ENCODE measurements around the gene GYPA. TPM values are rescaled to one million over a fixed set of nuclear protein-coding genes. Genes with fewer than 3 reads are reported as not detected.
"Not testable (repeated sequence)": the region's sequence is repeated elsewhere in the genome, so short reads cannot be mapped to it uniquely, and the experiment has no call there.

GYPA gene
- total RNA-seq, 1 donor from 2014 or later, result not detected

GRCh38 chr4:144130167-144130566 is 10.4 kb downstream of the GYPA start:
- H3K4me1 Mint-ChIP-seq (ENCODE audit: low read depth); DNase-seq (ENCODE audit: low spot score, unreplicated experiment); H3K9me3 Mint-ChIP-seq (ENCODE audit: low read depth); H3K27me3 Mint-ChIP-seq; H3K36me3 Mint-ChIP-seq (ENCODE audit: insufficient read depth); H3K27ac Mint-ChIP-seq; H3K4me3 Mint-ChIP-seq (ENCODE audit: low read depth): not testable (repeated sequence)

GRCh38 chr4:144129336-144129875 is 11.1 kb downstream of the GYPA start:
- H3K4me3 Mint-ChIP-seq (ENCODE audit: low read depth), result not testable (repeated sequence)

GRCh38 chr4:144128709-144129320 is 11.7 kb downstream of the GYPA start:
- H3K27ac Mint-ChIP-seq; DNase-seq (ENCODE audit: low spot score, unreplicated experiment); H3K36me3 Mint-ChIP-seq (ENCODE audit: insufficient read depth); H3K4me1 Mint-ChIP-seq (ENCODE audit: low read depth); H3K9me3 Mint-ChIP-seq (ENCODE audit: low read depth); H3K27me3 Mint-ChIP-seq; H3K4me3 Mint-ChIP-seq (ENCODE audit: low read depth): not testable (repeated sequence)

More at GRCh38 chr4:144129336-144129875, 11.1 kb downstream of the GYPA start:
- H3K4me1 Mint-ChIP-seq (ENCODE audit: low read depth); H3K27me3 Mint-ChIP-seq; H3K9me3 Mint-ChIP-seq (ENCODE audit: low read depth); H3K27ac Mint-ChIP-seq; DNase-seq (ENCODE audit: low spot score, unreplicated experiment); H3K36me3 Mint-ChIP-seq (ENCODE audit: insufficient read depth): not testable (repeated sequence)

- not testable (repeated sequence) for H3K4me1 Mint-ChIP-seq (ENCODE audit: low read depth); H3K27ac Mint-ChIP-seq; H3K4me3 Mint-ChIP-seq (ENCODE audit: low read depth); H3K27me3 Mint-ChIP-seq; H3K9me3 Mint-ChIP-seq (ENCODE audit: low read depth); DNase-seq (ENCODE audit: low spot score, unreplicated experiment); H3K36me3 Mint-ChIP-seq (ENCODE audit: insufficient read depth)
These were observed 15.4 kb downstream of the GYPA start for GRCh38 chr4:144125109-144125508.

- not testable (repeated sequence) for DNase-seq (ENCODE audit: low spot score, unreplicated experiment); H3K36me3 Mint-ChIP-seq (ENCODE audit: insufficient read depth); H3K4me1 Mint-ChIP-seq (ENCODE audit: low read depth); H3K9me3 Mint-ChIP-seq (ENCODE audit: low read depth); H3K4me3 Mint-ChIP-seq (ENCODE audit: low read depth); H3K27ac Mint-ChIP-seq; H3K27me3 Mint-ChIP-seq
These were observed 16.4 kb downstream of the GYPA start for GRCh38 chr4:144123982-144124635.

- not testable (repeated sequence) for H3K36me3 Mint-ChIP-seq (ENCODE audit: insufficient read depth); H3K27me3 Mint-ChIP-seq; DNase-seq (ENCODE audit: low spot score, unreplicated experiment); H3K4me3 Mint-ChIP-seq (ENCODE audit: low read depth); H3K4me1 Mint-ChIP-seq (ENCODE audit: low read depth); H3K9me3 Mint-ChIP-seq (ENCODE audit: low read depth); H3K27ac Mint-ChIP-seq
These were observed 17.2 kb downstream of the GYPA start for GRCh38 chr4:144123269-144123668.

GRCh38 chr4:144119752-144120151 is 20.8 kb downstream of the GYPA start:
- DNase-seq (ENCODE audit: low spot score, unreplicated experiment); H3K36me3 Mint-ChIP-seq (ENCODE audit: insufficient read depth); H3K27ac Mint-ChIP-seq; H3K4me3 Mint-ChIP-seq (ENCODE audit: low read depth); H3K9me3 Mint-ChIP-seq (ENCODE audit: low read depth); H3K4me1 Mint-ChIP-seq (ENCODE audit: low read depth); H3K27me3 Mint-ChIP-seq: not testable (repeated sequence)

- H3K4me3 Mint-ChIP-seq (ENCODE audit: low read depth), result no peak overlapping the region
- TF ChIP-seq CTCF (IDR thresholded peaks at IDR 0.05; ENCODE audit: unreplicated experiment), result no peak
- no peaks in the 10 kb centered on the region for H3K9me3 Mint-ChIP-seq (ENCODE audit: low read depth)
- no peaks in the 10 kb centered on the region for H3K36me3 Mint-ChIP-seq (ENCODE audit: insufficient read depth)
- no peak for DNase-seq (ENCODE audit: low spot score, unreplicated experiment)
- no peaks in the 10 kb centered on the region for H3K4me1 Mint-ChIP-seq (ENCODE audit: low read depth)
- no peak overlapping the region for H3K27ac Mint-ChIP-seq
- no peaks in the 10 kb centered on the region for H3K27me3 Mint-ChIP-seq
These were observed 25.0 kb downstream of the GYPA start for GRCh38 chr4:144115519-144115918.

- Mint-ChIP-seq H3K4me3 (ENCODE audit: low read depth) (no peak overlapping the region), H3K36me3 (ENCODE audit: insufficient read depth) (no peaks in the 10 kb centered on the region), H3K27me3 (no peaks in the 10 kb centered on the region), H3K27ac (no peak overlapping the region), H3K4me1 (ENCODE audit: low read depth) (no peaks in the 10 kb centered on the region), H3K9me3 (ENCODE audit: low read depth) (no peaks in the 10 kb centered on the region)
- TF ChIP-seq CTCF (IDR thresholded peaks at IDR 0.05; ENCODE audit: unreplicated experiment), result no peak
- no peak for DNase-seq (ENCODE audit: low spot score, unreplicated experiment)
These were observed 27.0 kb downstream of the GYPA start for GRCh38 chr4:144113546-144113945.

All from progenitor cell of endocrine pancreas (in vitro differentiated cells).